K562 (cell line): ENCODE data around the gene ERCC4. TPM values are rescaled to one million over a fixed set of nuclear protein-coding genes. Genes with fewer than 3 reads are reported as not detected.

Source experiments
- ATF6 ChIP-seq: sonication (generic); formaldehyde crosslinking; IDR thresholded peaks from 2 replicates; pipeline ENCODE4 v1.4.0; 2020; ENCODE audit warnings: mild to moderate bottlenecking, missing genetic modification reagents
- BCOR ChIP-seq: fragments of 450-650 bp; IDR thresholded peaks from 2 replicates; pipeline ENCODE4 v1.6.1; 2016
- CBFA2T2 ChIP-seq: fragments of 450-650 bp; conservative IDR thresholded peaks from 2 replicates; pipeline ENCODE4 v1.6.1; 2017; ENCODE audit warnings: mild to moderate bottlenecking
- E2F4 ChIP-seq: sonication (generic); formaldehyde crosslinking; IDR thresholded peaks from 2 replicates; pipeline ENCODE4 v1.8.0; 2022; ENCODE audit warnings: mild to moderate bottlenecking, low read depth, missing genetic modification reagents
- EGR1 ChIP-seq: fragments of 450-650 bp; conservative IDR thresholded peaks from 2 replicates; pipeline ENCODE4 v1.6.1; 2017; ENCODE audit warnings: mild to moderate bottlenecking
- ETV1 ChIP-seq: fragments of 450-650 bp; conservative IDR thresholded peaks from 2 replicates; pipeline ENCODE4 v1.6.1; 2016; ENCODE audit warnings: missing genetic modification characterization, control low read depth, low read depth, missing compliant biosample characterization
- GATAD2A ChIP-seq: fragments of 450-650 bp; IDR thresholded peaks from 2 replicates; pipeline ENCODE4 v1.6.1; 2017
- GATAD2B ChIP-seq: fragments of 450-650 bp; IDR thresholded peaks from 2 replicates; pipeline ENCODE4 v1.6.1; 2017; ENCODE audit warnings: mild to moderate bottlenecking, borderline replicate concordance
- HDAC1 ChIP-seq, 2 experiments: fragments of 450-650 bp; IDR thresholded peaks; 2 replicates each; pipeline ENCODE4 v1.6.1; 2016 to 2017; ENCODE audit warnings: inconsistent platforms in 1 of 2, mild to moderate bottlenecking in 1 of 2, moderate library complexity in 1 of 2
- HOXB6 ChIP-seq: fragments of 250-450 bp; sonication (Bioruptor Pico); IDR thresholded peaks from 2 replicates; pipeline ENCODE4 v1.5.1; 2022; ENCODE audit warnings: mild to moderate bottlenecking, borderline replicate concordance
- JUND ChIP-seq, 2 experiments: IDR thresholded peaks; 2 replicates in 1 of 2; 3 replicates in 1 of 2; pipeline ENCODE4 v1.6.1; 2011; ENCODE audit warnings: borderline replicate concordance in 2 of 2, low read depth in 2 of 2, low read length in 2 of 2, improper control_type of control experiment in 1 of 2, missing biosample characterization in 1 of 2, missing genetic modification characterization in 1 of 2, missing genetic modification reagents in 1 of 2
- KAT2B ChIP-seq: IDR thresholded peaks from one replicate; pipeline ENCODE4 v1.6.1; 2012; ENCODE audit warnings: low read depth, mild to moderate bottlenecking, control low read depth, inconsistent platforms, low read length, moderate library complexity
- MAZ ChIP-seq, 2 experiments: fragments of 450-650 bp in 1 of 2; sonication (generic) in 1 of 2; formaldehyde crosslinking; IDR thresholded peaks in 1 of 2; conservative IDR thresholded peaks in 1 of 2; 2 replicates each; pipeline versions ENCODE4 v1.4.0 to v1.5.0; 2020; ENCODE audit warnings: mild to moderate bottlenecking in 1 of 2, missing genetic modification reagents in 1 of 2
- NFXL1 ChIP-seq: fragments of 450-650 bp; formaldehyde crosslinking; IDR thresholded peaks from 2 replicates; pipeline ENCODE4 v1.4.0; 2021; ENCODE audit warnings: mild to moderate bottlenecking
- NR2C2 ChIP-seq, 2 experiments: fragments of 200-800 bp in 1 of 2; sonication (Bioruptor generic) in 1 of 2; sonication (generic) in 1 of 2; formaldehyde crosslinking in 1 of 2; IDR thresholded peaks; 2 replicates each; pipeline versions ENCODE4 v1.6.1 to v1.8.0; 2016 to 2022; ENCODE audit warnings: mild to moderate bottlenecking in 1 of 2, missing compliant biosample characterization in 1 of 2, missing genetic modification characterization in 1 of 2, missing genetic modification reagents in 1 of 2
- RFX1 ChIP-seq: fragments of 450-650 bp; IDR thresholded peaks from 2 replicates; pipeline ENCODE4 v1.6.1; 2016; ENCODE audit warnings: mild to moderate bottlenecking, moderate library complexity
- TAF15 ChIP-seq: fragments of 200-400 bp; formaldehyde crosslinking; IDR thresholded peaks from 2 replicates; pipeline ENCODE4 v1.6.1; 2017; ENCODE audit warnings: mild to moderate bottlenecking, low read depth, low read length, moderate library complexity
- TFE3 ChIP-seq: fragments of 450-650 bp; formaldehyde crosslinking; IDR thresholded peaks from 2 replicates; pipeline ENCODE4 v1.4.0; 2020; ENCODE audit warnings: mild to moderate bottlenecking, mixed read lengths
- THRB ChIP-seq: fragments of 450-650 bp; formaldehyde crosslinking; conservative IDR thresholded peaks from 2 replicates; pipeline ENCODE4 v1.4.0; 2022; ENCODE audit warnings: mild to moderate bottlenecking, missing genetic modification characterization
- ZBTB7A ChIP-seq: IDR thresholded peaks from 2 replicates; pipeline ENCODE4 v1.6.1; 2011; ENCODE audit warnings: low read depth, mild to moderate bottlenecking, low read length, moderate library complexity, borderline replicate concordance; ENCODE audit not compliant: control insufficient read depth
- ZFP36 ChIP-seq: fragments of 150-350 bp; IDR thresholded peaks from 2 replicates; pipeline ENCODE4 v1.6.1; 2018; ENCODE audit warnings: low read length, low read depth; ENCODE audit not compliant: partially characterized antibody
- ZNF780A ChIP-seq: fragments of 250-450 bp; sonication (Bioruptor Pico); IDR thresholded peaks from 2 replicates; pipeline ENCODE4 v1.5.0; 2021; ENCODE audit warnings: mild to moderate bottlenecking
- polyA plus RNA-seq, 8 experiments: library from polyadenylated mRNA; depleted of rRNA in 4 of 8; stranded (reverse) in 5 of 8; unstranded in 3 of 8; fragments of >200 nt; fragmentation: Nextera tagmentation in 2 of 8; fragmentation: Illumina TruSeq in 1 of 8; extraction: Ambion mirVana in 2 of 8; extraction: Trizol in 1 of 8; gene quantifications; 2 replicates each; pipeline versions ENCODE4 v1.2.1 to v1.2.3, GENCODE V29; 2011 to 2014; ENCODE audit warnings: inconsistent platforms in 1 of 8, missing spikeins in 1 of 8
- total RNA-seq, 7 experiments: library from RNA; depleted of rRNA in 6 of 7; stranded (reverse); fragments of >200 nt in 6 of 7; fragmentation: Illumina TruSeq in 2 of 7; extraction: Trizol in 2 of 7; gene quantifications; 2 replicates each; pipeline versions ENCODE4 v1.2.1 to v1.2.3, GENCODE V29; 2011 to 2021; ENCODE audit warnings: low replicate concordance in 1 of 7

The ERCC4 gene
- total and polyA plus RNA-seq, 9 of the 15 experiments (the other 6 are each of a cell fraction or from before 2014, with no cell fraction given): 3.7 to 10.5 (median 6.0) TPM

GRCh38 chr16:13999895-14000425, 80.0 kb downstream of the ERCC4 start (continued):
- 0 out of 2 replicates have a peak, but pooled peaks have one; percentile 16 for TF ChIP-seq ETV1
- TF ChIP-seq KAT2B: no peak
- TF ChIP-seq HDAC1 (IDR thresholded peaks at IDR 0.05): 0 out of 4 replicates have a peak, but pooled peaks of 1 of the 2 experiments have one; percentile 41
- no peak for TF ChIP-seq TFE3 (CRISPR knock-in tag)
- TF ChIP-seq ZNF780A: no peak
- no peak for TF ChIP-seq TAF15
- no peak for TF ChIP-seq E2F4
- peak; percentile 56 for TF ChIP-seq CBFA2T2
- no peak for TF ChIP-seq GATAD2A
- no peak for TF ChIP-seq ATF6
- peak; percentile 13 for TF ChIP-seq ZFP36
- no peak for TF ChIP-seq THRB
- TF ChIP-seq NR2C2 (CRISPR knock-in tag; IDR thresholded peaks at IDR 0.05): no peak
- TF ChIP-seq NR2C2 (tag; IDR thresholded peaks at IDR 0.05): peak; percentile 33; the same call in 1 of the 2 replicates
- no peak for TF ChIP-seq GATAD2B
- TF ChIP-seq MAZ (CRISPR knock-in tag; conservative IDR thresholded peaks at IDR 0.05 in 1 of 2, IDR thresholded peaks at IDR 0.05 in 1 of 2): peak; percentile 54 to 61; a peak in 2 of 4 replicates
- peak; percentile 59; the same call in 1 of the 2 replicates for TF ChIP-seq ZBTB7A
- TF ChIP-seq JUND (IDR thresholded peaks at IDR 0.05; ENCODE audit: borderline replicate concordance, low read depth, low read length): peak; percentile 31; the same call in 1 of the 2 replicates
- peak; percentile 23; the same call in 1 of the 3 replicates for TF ChIP-seq JUND (tag; IDR thresholded peaks at IDR 0.05; ENCODE audit: borderline replicate concordance, low read depth, low read length)
- peak; percentile 61 for TF ChIP-seq EGR1
- TF ChIP-seq RFX1: peak; percentile 62
- TF ChIP-seq BCOR: 0 out of 2 replicates have a peak, but pooled peaks have one; percentile 9
- no peak for TF ChIP-seq HOXB6
- TF ChIP-seq NFXL1: no peak
